ENCODE measurements around the gene TXNDC5.
"Not testable (repeated sequence)": the region's sequence is repeated elsewhere in the genome, so short reads cannot be mapped to it uniquely, and the experiment has no call there.

Gene TXNDC5

GRCh38 chr6:7895125-7895423, 15.5 kb downstream of the TXNDC5 start:
- no peak for DNase-seq (ENCODE audit: low read depth)

- DNase-seq (ENCODE audit: low read depth), result no peak
Measured at GRCh38 chr6:7894262-7895124, 16.1 kb downstream of the TXNDC5 start.

- no peak for DNase-seq (ENCODE audit: low read depth)
Measured at GRCh38 chr6:7893342-7893741, 17.2 kb downstream of the TXNDC5 start.

DNA sequence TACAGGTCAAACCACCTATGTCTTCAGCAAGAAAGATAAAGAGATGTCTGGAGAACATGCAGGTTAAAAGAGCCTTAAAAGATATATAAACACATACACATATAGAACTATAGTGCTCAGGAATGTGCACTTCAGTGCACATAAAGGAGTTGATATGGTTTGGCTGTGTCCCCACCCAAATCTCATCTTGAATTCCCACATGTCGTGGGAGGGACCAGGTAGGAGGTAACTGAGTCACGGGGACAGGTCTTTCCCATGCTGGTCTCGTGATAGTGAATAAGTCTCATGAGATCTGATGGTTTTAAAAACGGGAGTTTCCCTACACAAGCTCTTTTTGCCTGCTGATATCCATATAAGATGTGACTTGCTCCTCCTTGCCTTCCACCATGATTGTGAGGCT, 18.2 kb downstream of the TXNDC5 start:
- DNase-seq (ENCODE audit: low read depth), result not testable (repeated sequence)

DNA sequence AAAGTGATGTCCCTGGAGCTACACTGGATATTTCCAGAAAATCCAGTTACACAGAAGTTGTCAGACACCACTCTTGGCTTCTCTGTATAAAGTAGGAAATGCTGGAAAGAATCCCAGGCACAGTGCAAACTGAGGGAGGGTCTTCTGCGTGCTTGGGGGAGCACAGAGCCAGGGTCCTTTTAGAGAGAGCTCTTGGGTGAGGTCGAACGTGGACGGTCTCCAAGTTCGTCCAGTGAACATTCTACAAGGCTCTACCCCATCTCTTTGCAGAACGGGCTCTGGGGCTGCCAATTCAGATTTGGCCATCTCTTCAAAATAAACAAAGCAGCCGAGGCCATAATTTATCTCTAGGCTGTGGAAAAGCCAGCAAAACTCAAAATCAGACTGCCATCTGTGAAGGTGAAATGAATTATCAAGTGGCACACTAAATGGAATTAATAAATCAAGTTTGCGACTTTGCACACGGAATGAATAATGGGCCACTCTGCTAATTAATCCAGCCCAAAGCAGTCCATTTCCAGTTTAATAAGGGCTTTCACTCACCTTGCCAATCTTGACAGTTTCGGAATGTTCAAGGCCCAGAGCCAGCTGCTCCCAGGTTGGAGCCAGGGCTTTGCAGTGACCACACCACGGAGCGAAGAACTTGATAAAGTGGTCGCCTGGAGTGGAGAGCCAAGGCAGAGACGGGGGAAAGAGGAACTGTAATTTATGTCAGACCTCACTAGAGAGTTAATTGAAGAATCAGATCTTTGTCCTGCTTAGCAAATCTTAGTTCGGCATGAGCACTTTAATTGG, 19.3 kb downstream of the TXNDC5 start:
- DNase-seq (ENCODE audit: low read depth), result no peak

DNA sequence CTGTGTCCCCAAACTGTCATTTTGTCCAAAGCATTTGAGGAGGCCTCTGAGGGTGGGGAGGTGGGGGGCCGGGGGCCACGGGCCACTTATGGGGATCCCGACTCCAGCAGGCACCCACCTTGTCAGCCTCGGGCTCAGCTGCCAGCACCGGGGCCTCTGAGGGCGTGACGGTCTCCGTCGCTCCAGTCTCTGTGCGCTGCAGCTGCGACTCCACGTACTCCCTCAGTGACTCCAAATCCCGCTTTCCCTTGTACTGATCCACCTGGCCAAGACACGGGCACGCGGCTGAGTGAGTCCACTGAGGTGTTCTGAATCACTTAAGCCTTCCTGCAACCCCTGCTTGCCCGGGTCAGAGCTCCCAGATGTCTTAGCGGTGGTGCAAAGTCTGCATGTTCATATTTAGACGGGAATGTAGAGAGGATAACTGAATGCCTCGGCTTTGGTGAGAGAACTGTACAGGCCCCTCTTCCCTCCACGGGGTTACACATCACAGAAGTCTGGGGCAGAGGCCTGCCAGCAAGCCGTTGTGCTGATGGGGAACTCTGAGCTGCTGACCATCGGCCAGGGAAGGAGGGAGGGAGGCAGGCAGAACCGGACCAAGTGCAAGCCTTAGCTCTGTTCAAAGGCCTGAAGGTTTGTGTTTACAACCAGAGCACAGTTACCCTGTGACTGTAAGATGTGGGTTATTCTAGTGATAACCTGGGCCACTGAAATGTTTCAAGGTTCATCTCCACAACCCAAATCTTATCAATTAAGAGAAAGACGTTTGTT, 21.8 kb downstream of the TXNDC5 start:
- no peak for DNase-seq (ENCODE audit: low read depth)

- no peak for DNase-seq (ENCODE audit: low read depth)
Measured at GRCh38 chr6:7887278-7887991, 23.2 kb downstream of the TXNDC5 start.

DNA sequence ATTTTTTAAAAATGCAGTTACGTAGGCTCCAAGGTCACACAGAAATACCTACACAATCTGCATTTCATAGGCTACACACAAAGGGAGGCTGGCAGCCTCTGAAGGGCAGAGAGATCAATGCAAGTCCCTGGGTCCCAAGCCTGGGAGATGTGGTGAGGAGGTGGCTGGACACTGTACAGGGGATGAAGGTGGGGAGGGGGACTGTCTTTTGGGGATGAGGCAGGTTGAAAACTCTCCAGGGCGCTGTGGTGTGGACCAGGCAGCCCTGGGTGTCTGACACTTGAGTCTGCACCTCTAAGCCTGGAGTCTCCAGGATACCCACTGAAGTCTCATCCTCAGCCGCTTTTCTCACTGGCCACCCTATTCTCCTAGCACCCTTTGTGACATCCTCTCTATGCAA, 24.5 kb downstream of the TXNDC5 start:
- no peak for DNase-seq (ENCODE audit: low read depth)

- no peak for DNase-seq (ENCODE audit: low read depth)
Measured at GRCh38 chr6:7883381-7883780, 27.2 kb downstream of the TXNDC5 start.

GRCh38 chr6:7882505-7883257, 27.9 kb downstream of the TXNDC5 start:
- DNase-seq (ENCODE audit: low read depth), result no peak

GRCh38 chr6:7881765-7882500, 28.7 kb downstream of the TXNDC5 start:
- DNase-seq (ENCODE audit: low read depth), result no peak

GRCh38 chr6:7880718-7881107, 29.9 kb downstream of the TXNDC5 start:
- DNase-seq (ENCODE audit: low read depth), result no peak

- no peak for DNase-seq (ENCODE audit: low read depth)
Measured at GRCh38 chr6:7879980-7880717, 30.4 kb downstream of the TXNDC5 start.

DNA sequence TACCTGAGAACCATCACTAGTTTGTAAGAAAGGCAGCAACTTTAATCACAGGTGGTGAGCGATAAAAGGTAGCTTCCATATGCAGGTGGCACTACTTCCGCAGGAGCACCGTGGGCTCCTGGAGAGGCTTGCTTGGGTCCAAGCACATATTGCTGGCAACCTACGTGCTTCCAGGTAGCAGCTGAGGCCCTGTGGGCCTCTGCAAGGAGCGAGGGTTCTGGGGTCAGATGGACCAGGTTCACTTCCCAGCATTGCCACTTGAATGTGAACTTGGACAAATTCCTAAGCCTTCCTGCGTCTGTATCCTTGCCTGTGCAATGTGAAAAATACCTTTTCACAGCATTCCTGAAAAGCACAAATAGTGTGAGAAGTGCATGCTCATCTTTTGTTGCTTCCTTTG, 31.0 kb downstream of the TXNDC5 start:
- DNase-seq (ENCODE audit: low read depth), result no peak

DNA sequence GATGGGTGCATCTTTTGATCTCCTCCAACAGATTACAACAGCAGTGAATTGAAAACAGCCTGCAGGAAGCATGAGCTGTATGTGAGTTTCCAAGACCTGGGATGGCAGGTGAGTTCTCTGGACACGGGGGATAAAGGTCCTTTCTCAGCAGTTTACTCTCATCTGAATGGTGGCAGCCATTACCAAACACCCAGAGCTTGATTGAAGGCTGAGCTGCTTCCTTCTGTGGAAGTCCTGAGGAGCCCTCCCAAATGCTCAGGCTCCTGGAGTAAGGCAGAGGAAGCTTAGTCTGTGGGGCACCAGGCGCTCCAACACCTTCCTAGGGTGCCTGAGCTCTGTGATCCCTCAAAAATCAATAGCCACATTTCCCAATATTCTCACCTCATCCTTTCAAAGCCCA, 31.5 kb downstream of the TXNDC5 start:
- no peak for DNase-seq (ENCODE audit: low read depth)

GRCh38 chr6:7878401-7878964, 32.1 kb downstream of the TXNDC5 start:
- DNase-seq (ENCODE audit: low read depth), result no peak

DNA sequence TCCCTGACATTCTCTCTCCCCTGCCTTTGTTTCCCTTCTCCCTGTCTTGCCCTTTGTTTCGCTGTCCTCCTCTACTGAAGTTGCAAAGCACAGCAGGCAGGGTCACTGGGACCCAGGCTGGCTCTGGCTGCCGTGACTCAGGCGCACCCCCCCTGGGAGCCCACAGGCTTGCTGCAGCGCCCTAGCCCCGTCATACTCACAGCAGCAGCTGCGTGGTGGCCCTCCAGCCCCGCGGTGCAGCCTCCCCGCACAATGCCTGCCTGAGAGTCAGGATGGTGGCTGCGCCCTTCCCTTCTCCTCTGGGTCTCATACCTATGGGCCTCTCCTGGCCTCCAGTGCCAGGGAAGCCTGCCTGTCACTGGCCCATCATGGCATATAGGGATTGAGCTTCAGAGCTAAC, 41.7 kb downstream of the TXNDC5 start:
- DNase-seq (ENCODE audit: low read depth), result no peak

GRCh38 chr6:7866526-7866925, 44.1 kb downstream of the TXNDC5 start:
- no peak for DNase-seq (ENCODE audit: low read depth)

DNA sequence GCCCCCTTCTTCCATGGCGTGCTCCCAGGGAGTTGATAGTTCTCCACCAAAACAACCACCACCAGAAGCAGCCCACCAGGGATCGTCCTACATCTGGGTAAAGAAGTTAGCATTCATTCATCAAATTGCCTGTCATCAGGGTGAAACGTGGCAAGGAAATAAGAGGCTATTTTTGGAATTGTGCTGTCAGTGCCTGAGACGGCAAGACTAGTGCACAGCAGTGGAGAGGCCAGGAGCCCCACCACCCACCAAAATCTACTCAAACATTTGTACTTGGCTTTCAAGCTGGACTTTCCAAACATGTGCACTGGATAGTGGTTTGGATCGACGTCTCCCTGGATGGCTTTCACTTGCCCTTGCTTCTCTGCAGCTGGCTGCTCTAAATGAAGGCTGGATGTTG, 44.8 kb downstream of the TXNDC5 start:
- no peak for DNase-seq (ENCODE audit: low read depth)

GRCh38 chr6:7859591-7859990, 51.0 kb downstream of the TXNDC5 start:
- DNase-seq (ENCODE audit: low read depth), result no peak

Data from fibroblast of gingiva (primary cell).